ENCODE data around the gene ADAMTS2.

Gene ADAMTS2

DNA sequence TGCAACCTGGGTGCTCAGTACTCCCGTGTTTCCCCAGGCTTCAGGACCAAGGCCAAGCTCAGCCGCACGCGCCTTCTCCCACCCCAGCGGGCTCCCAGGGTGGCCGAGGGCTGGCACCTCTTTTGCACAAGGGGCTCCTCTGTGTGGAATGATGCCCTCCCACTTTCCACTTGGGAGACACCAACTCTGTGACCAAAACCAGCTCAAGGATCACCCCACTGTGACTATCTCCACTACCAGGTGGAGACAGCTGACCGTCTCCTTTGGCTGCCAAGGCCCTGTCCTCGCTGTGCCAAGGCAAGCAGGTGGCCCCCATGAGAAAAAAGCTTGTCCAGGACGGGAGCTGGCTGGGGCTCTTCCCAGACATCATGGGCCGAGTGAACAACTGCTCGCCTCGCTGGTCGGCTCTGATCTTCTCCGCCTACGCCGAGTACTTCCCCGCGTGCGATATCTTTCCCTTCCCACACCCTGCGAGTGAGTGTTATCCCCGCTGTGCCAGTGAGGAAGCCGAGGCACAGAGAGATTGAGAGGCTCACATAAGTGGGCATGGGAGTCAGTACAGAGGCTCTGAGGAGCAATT lies 152.3 kb downstream of the ADAMTS2 start:
- Histone ChIP-seq H3K36me3 (ENCODE audit: insufficient read depth, low read length) (no peaks in the 10 kb centered on the region), H3K9ac (ENCODE audit: low read depth, low read length) (no peak overlapping the region), H3K9me3 (ENCODE audit: control insufficient read depth, insufficient read depth, low read length) (no peaks in the 10 kb centered on the region), H3K4me1 (ENCODE audit: insufficient read depth, low read length) (peaks cover 7% of the 10 kb centered on the region)

GRCh38 chr5:179192185-179192890 lies 152.9 kb downstream of the ADAMTS2 start:
- H3K9ac ChIP-seq (ENCODE audit: low read depth, low read length) = no peak overlapping the region
- H3K9me3 ChIP-seq (ENCODE audit: control insufficient read depth, insufficient read depth, low read length) = no peaks in the 10 kb centered on the region
- H3K4me1 ChIP-seq (ENCODE audit: insufficient read depth, low read length) = peaks cover 13% of the 10 kb centered on the region
- H3K36me3 ChIP-seq (ENCODE audit: insufficient read depth, low read length) = no peaks in the 10 kb centered on the region

GRCh38 chr5:179191506-179192184 lies 153.6 kb downstream of the ADAMTS2 start:
- Histone ChIP-seq H3K36me3 (ENCODE audit: insufficient read depth, low read length) (no peaks in the 10 kb centered on the region), H3K9ac (ENCODE audit: low read depth, low read length) (no peak overlapping the region), H3K9me3 (ENCODE audit: control insufficient read depth, insufficient read depth, low read length) (no peaks in the 10 kb centered on the region), H3K4me1 (ENCODE audit: insufficient read depth, low read length) (peaks cover 15% of the 10 kb centered on the region)

DNA sequence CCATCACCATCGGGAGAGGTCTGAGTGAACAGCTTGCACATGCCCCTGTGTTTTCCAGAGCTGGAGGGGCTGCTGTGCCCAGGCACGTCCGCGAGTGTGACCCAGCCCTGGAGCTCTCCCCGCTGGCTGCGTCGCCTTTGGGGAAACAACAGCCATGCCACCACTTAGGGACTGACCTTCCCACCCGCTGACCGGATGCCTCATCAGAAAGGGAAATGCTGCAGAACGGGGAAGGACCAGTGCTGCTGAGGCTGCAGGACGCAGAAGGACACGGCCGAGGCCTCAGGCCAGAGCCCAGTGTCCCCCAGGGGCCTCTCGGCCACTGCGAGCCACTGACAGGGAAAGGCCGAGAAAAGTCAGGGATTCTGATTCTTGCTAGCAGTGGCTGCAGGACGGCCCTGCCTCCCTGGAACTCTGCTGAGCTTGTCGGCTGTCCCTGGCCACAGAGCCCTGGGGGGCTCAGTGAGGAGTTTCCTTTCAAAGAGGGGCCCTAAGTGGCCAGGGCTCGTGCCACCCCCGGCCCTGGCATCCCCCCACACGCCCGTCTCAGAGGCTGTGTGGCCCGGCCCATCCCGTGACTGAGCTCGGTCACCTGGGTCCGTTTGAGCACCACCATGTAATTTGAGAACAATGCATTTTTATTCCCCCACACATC lies 154.3 kb downstream of the ADAMTS2 start:
- Histone ChIP-seq H3K4me1 (ENCODE audit: insufficient read depth, low read length) (peaks cover 20% of the 10 kb centered on the region), H3K36me3 (ENCODE audit: insufficient read depth, low read length) (no peaks in the 10 kb centered on the region), H3K9ac (ENCODE audit: low read depth, low read length) (no peak overlapping the region), H3K9me3 (ENCODE audit: control insufficient read depth, insufficient read depth, low read length) (no peaks in the 10 kb centered on the region)

DNA sequence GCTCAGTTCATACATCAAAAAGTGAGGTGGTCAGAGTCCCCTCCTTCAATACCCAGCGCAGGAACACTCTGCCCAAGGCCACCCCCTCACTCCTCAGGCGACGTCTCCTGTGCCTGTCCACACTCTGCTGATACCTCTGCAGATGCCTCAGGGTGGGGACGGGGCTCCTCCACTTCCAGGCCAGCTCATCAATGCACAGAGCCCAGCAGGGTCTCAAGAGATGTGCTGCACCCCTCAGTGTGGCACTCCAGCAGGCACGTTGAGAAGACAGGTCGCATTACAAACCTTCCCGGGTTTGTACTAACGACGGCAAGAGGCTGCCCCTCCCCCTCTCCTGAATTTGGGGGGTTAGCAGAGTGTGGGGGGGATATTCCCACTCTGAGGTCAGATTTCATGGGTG lies 156.6 kb downstream of the ADAMTS2 start:
- H3K4me1 ChIP-seq (ENCODE audit: insufficient read depth, low read length) = peaks cover 28% of the 10 kb centered on the region

DNA sequence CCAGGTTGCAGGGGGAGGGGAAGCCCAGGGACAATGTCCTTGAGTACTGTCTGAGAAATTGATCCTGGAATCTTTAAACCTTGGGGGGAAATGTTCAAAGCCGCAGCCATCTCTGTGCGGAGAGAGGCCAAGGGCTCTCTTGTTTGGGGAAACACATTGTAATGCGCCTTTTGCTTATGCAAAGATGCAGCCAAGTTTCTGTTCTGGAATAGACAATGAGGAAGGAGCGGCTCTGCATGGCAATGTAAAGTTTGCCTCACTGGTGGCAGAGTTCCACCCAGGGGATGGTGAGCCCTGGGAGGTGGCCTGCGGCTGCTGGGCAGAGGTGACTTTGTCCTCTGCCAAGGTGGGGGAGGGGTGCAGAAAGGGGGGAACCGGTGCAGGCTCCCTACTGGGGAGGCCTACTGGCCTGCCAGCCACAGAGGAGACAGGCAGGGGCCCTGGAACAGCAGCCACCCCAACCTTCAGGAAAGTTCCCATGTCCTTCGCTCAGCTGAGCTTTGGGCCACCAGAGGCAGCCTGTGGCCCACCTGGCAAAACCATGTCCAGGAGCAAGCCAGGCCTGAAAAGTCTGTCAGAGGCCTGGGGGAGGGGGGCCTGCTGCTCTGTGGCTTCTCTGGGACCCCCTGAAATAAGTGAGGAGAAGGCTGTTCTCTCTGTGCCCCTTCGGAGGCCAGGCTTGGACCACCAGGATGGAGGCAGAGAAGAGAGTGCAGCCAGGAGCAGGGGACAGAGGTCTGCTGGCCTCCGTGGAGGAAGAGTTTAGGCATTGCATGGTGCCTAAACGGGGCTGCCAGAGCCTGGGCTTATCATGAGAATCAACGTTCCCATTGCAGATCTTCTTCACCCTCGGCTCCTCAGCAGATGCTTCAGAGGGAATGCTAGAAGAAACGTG lies 157.3 kb downstream of the ADAMTS2 start:
- Histone ChIP-seq H3K36me3 (ENCODE audit: insufficient read depth, low read length) (no peaks in the 10 kb centered on the region), H3K4me1 (ENCODE audit: insufficient read depth, low read length) (peaks cover 28% of the 10 kb centered on the region), H3K9ac (ENCODE audit: low read depth, low read length) (no peak overlapping the region), H3K9me3 (ENCODE audit: control insufficient read depth, insufficient read depth, low read length) (no peaks in the 10 kb centered on the region)

More for the DNA sequence above, 156.6 kb downstream of the ADAMTS2 start:
- Histone ChIP-seq H3K36me3 (ENCODE audit: insufficient read depth, low read length) (no peaks in the 10 kb centered on the region), H3K9ac (ENCODE audit: low read depth, low read length) (no peak overlapping the region), H3K9me3 (ENCODE audit: control insufficient read depth, insufficient read depth, low read length) (no peaks in the 10 kb centered on the region)

GRCh38 chr5:179187229-179187678 lies 158.0 kb downstream of the ADAMTS2 start:
- Histone ChIP-seq H3K9me3 (ENCODE audit: control insufficient read depth, insufficient read depth, low read length) (no peaks in the 10 kb centered on the region), H3K36me3 (ENCODE audit: insufficient read depth, low read length) (no peaks in the 10 kb centered on the region), H3K9ac (ENCODE audit: low read depth, low read length) (no peak overlapping the region), H3K4me1 (ENCODE audit: insufficient read depth, low read length) (peaks cover 28% of the 10 kb centered on the region)

GRCh38 chr5:179186801-179187200 lies 158.5 kb downstream of the ADAMTS2 start:
- H3K9ac ChIP-seq (ENCODE audit: low read depth, low read length) = no peak overlapping the region
- no peaks in the 10 kb centered on the region for H3K9me3 ChIP-seq (ENCODE audit: control insufficient read depth, insufficient read depth, low read length)
- no peaks in the 10 kb centered on the region for H3K36me3 ChIP-seq (ENCODE audit: insufficient read depth, low read length)
- H3K4me1 ChIP-seq (ENCODE audit: insufficient read depth, low read length) = peaks cover 28% of the 10 kb centered on the region

- H3K4me1 ChIP-seq (ENCODE audit: insufficient read depth, low read length) = peaks cover 28% of the 10 kb centered on the region
- no peak overlapping the region for H3K9ac ChIP-seq (ENCODE audit: low read depth, low read length)
- H3K36me3 ChIP-seq (ENCODE audit: insufficient read depth, low read length) = no peaks in the 10 kb centered on the region
- no peaks in the 10 kb centered on the region for H3K9me3 ChIP-seq (ENCODE audit: control insufficient read depth, insufficient read depth, low read length)
These were observed 159.3 kb downstream of the ADAMTS2 start for GRCh38 chr5:179185941-179186411.

- peaks cover 28% of the 10 kb centered on the region for H3K4me1 ChIP-seq (ENCODE audit: insufficient read depth, low read length)
- no peak overlapping the region for H3K9ac ChIP-seq (ENCODE audit: low read depth, low read length)
- no peaks in the 10 kb centered on the region for H3K9me3 ChIP-seq (ENCODE audit: control insufficient read depth, insufficient read depth, low read length)
- H3K36me3 ChIP-seq (ENCODE audit: insufficient read depth, low read length) = no peaks in the 10 kb centered on the region
These were observed 159.9 kb downstream of the ADAMTS2 start for GRCh38 chr5:179185256-179185940.

- no peaks in the 10 kb centered on the region for H3K9me3 ChIP-seq (ENCODE audit: control insufficient read depth, insufficient read depth, low read length)
- H3K9ac ChIP-seq (ENCODE audit: low read depth, low read length) = no peak overlapping the region
- H3K4me1 ChIP-seq (ENCODE audit: insufficient read depth, low read length) = peaks cover 28% of the 10 kb centered on the region
- no peaks in the 10 kb centered on the region for H3K36me3 ChIP-seq (ENCODE audit: insufficient read depth, low read length)
These were observed 160.7 kb downstream of the ADAMTS2 start for GRCh38 chr5:179184521-179185050.

DNA sequence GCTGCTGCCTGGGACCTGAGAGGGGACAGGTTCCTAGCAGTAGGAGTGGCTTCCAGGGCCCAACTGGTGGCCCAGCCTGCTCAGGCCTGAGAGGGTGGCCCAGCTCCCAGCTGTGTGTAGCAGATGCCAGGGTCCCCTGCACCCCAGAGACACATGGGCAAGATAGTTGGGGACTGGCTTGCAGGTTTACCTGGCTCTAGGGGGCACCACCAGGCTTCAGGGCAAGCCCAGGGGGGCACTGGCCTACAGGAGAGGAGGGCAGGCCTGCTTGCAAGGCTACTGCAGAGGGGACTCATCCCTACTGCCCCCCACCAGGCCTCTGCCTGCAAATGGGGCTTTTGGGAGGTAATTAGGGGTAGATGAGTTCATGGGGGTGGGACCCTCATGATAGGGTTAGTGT lies 161.8 kb downstream of the ADAMTS2 start:
- Histone ChIP-seq H3K9me3 (ENCODE audit: control insufficient read depth, insufficient read depth, low read length) (no peaks in the 10 kb centered on the region), H3K4me1 (ENCODE audit: insufficient read depth, low read length) (peaks cover 26% of the 10 kb centered on the region), H3K36me3 (ENCODE audit: insufficient read depth, low read length) (no peaks in the 10 kb centered on the region), H3K9ac (ENCODE audit: low read depth, low read length) (no peak overlapping the region)

- no peaks in the 10 kb centered on the region for H3K9me3 ChIP-seq (ENCODE audit: control insufficient read depth, insufficient read depth, low read length)
- H3K4me1 ChIP-seq (ENCODE audit: insufficient read depth, low read length) = peaks cover 18% of the 10 kb centered on the region
- no peak overlapping the region for H3K9ac ChIP-seq (ENCODE audit: low read depth, low read length)
- no peaks in the 10 kb centered on the region for H3K36me3 ChIP-seq (ENCODE audit: insufficient read depth, low read length)
These were observed 162.7 kb downstream of the ADAMTS2 start for GRCh38 chr5:179182601-179183000.

Data from ES-I3 (cell line).